ENCODE measurements around the gene TUBGCP2.

- TF ChIP-seq HOMEZ (CRISPR knock-in tag; IDR thresholded peaks at IDR 0.05; ENCODE audit: low read depth) (no peak), MXD1 (CRISPR knock-in tag; IDR thresholded peaks at IDR 0.05) (no peak), FOXJ3 (CRISPR knock-in tag; IDR thresholded peaks at IDR 0.05; ENCODE audit: borderline replicate concordance) (no peak), PPARG (CRISPR knock-in tag; conservative IDR thresholded peaks at IDR 0.05) (no peak), GABPA (IDR thresholded peaks at IDR 0.05; ENCODE audit: low read depth, low read length) (no peak), GABPA (CRISPR knock-in tag; IDR thresholded peaks at IDR 0.05; ENCODE audit: low read depth) (no peak), ARNT (IDR thresholded peaks at IDR 0.05) (no peak), KMT2B (CRISPR knock-in tag; IDR thresholded peaks at IDR 0.05) (no peak), JUND (CRISPR knock-in tag; IDR thresholded peaks at IDR 0.05) (no peak), U2AF2 (IDR thresholded peaks at IDR 0.05; ENCODE audit: low read depth, low read length) (no peak), SIN3A (IDR thresholded peaks at IDR 0.05; ENCODE audit: borderline replicate concordance, low read depth, low read length) (no peak), RBM39 (IDR thresholded peaks at IDR 0.05; ENCODE audit: low read depth, low read length, poor library complexity, severe bottlenecking) (no peak)
- TF ChIP-seq, protein P1, sequence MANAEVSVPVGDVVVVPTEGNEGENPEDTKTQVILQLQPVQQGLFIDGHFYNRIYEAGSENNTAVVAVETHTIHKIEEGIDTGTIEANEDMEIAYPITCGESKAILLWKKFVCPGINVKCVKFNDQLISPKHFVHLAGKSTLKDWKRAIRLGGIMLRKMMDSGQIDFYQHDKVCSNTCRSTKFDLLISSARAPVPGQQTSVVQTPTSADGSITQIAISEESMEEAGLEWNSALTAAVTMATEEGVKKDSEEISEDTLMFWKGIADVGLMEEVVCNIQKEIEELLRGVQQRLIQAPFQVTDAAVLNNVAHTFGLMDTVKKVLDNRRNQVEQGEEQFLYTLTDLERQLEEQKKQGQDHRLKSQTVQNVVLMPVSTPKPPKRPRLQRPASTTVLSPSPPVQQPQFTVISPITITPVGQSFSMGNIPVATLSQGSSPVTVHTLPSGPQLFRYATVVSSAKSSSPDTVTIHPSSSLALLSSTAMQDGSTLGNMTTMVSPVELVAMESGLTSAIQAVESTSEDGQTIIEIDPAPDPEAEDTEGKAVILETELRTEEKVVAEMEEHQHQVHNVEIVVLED (CRISPR knock-in tag; IDR thresholded peaks at IDR 0.05; ENCODE audit: borderline replicate concordance), result no peak
Observed at GRCh38 chr10:133355266-133355665, 46.6 kb upstream of the TUBGCP2 start.
